ENCODE measurements around the gene ALPG.

GRCh38 chr2:232439758-232440135 is 33.1 kb downstream of the ALPG start:
- TF ChIP-seq EZH2phosphoT487 (IDR thresholded peaks at IDR 0.05; ENCODE audit: insufficient read depth, low read depth) (no peak), EZH2 (IDR thresholded peaks at IDR 0.05; ENCODE audit: insufficient read depth, poor library complexity, severe bottlenecking) (no peak)

Measured in GM23248 (cell line).